Kidney (tissue), 14 donors: ENCODE data around the gene CCDC9. TPM values are rescaled to one million over a fixed set of nuclear protein-coding genes. Genes with fewer than 3 reads are reported as not detected.
A peak's percentile ranks its signal among the peaks of the same experiment; 100 is the strongest.

ENCODE experiments used
- DNase-seq, 5 donors: peaks; one replicate each; pipeline ENCODE4 v3.0.0-alpha.2; 2013 to 2020
- FAIRE-seq: peaks from 2 replicates; lab custom pipeline; 2012; peaks lifted over from hg19 to GRCh38; lab: Jason Lieb, UNC
- H3K27ac ChIP-seq, 2 donors: one replicate each; pipeline ENCODE4 v1.7.0; 2013; ENCODE audit warnings: low read depth in 2 of 2, low read length in 2 of 2, inconsistent platforms in 1 of 2
- H3K27me3 ChIP-seq: one replicate; pipeline ENCODE4 v1.7.1; 2013; ENCODE audit warnings: low read length, inconsistent platforms; ENCODE audit not compliant: control insufficient read depth, insufficient read depth
- H3K36me3 ChIP-seq, 3 donors: one replicate each; pipeline versions ENCODE4 v1.7.0 to v1.7.1; 2013; ENCODE audit warnings: low read length in 3 of 3, control low read depth in 1 of 3, inconsistent platforms in 1 of 3; ENCODE audit not compliant: insufficient read depth in 3 of 3, control insufficient read depth in 2 of 3
- H3K4me1 ChIP-seq, 3 donors: one replicate each; pipeline versions ENCODE4 v1.7.0 to v1.7.1; 2013; ENCODE audit warnings: low read length in 3 of 3, inconsistent platforms in 1 of 3, low read depth in 1 of 3; ENCODE audit not compliant: control insufficient read depth in 2 of 3, insufficient read depth in 2 of 3
- H3K4me3 ChIP-seq, 3 donors: one replicate each; pipeline versions ENCODE4 v1.7.0 to v1.8.1; 2013; ENCODE audit warnings: low read length in 3 of 3, control low read depth in 1 of 3, inconsistent platforms in 1 of 3
- H3K9ac ChIP-seq, 3 donors: one replicate each; pipeline versions ENCODE4 v1.7.0 to v1.7.1; 2013; ENCODE audit warnings: low read length in 3 of 3, control low read depth in 1 of 3, inconsistent platforms in 1 of 3
- H3K9me3 ChIP-seq, 3 donors: one replicate each; pipeline versions ENCODE4 v1.7.0 to v1.7.1; 2013; ENCODE audit warnings: low read length in 3 of 3, control low read depth in 1 of 3, inconsistent platforms in 1 of 3; ENCODE audit not compliant: control insufficient read depth in 2 of 3, insufficient read depth in 1 of 3
- intact Hi-C: fragments of 100-400 bp; cut with DNase I; formaldehyde crosslinking; loops from one replicate; pipeline ENCODE4 v1.11.1; 2022
- polyA plus RNA-seq: library from polyadenylated mRNA; stranded (reverse); fragments of 350-450 nt; fragmentation: Illumina TruSeq; extraction: RNeasy Lipid Tissue Mini Kit (QIAGEN cat#74804); gene quantifications from one replicate; pipeline ENCODE4 v1.2.3, GENCODE V29; 2014; ENCODE audit warnings: low read depth, low replicate concordance; ENCODE audit not compliant: insufficient read depth
- total RNA-seq: library from RNA; stranded (reverse); fragmentation: NEBNext Ultra II Directional; extraction: Animal tissue kit (Norgen Biotek cat#: 25700); gene quantifications from one replicate; pipeline ENCODE4 v1.2.1, GENCODE V29; 2021
- TF ChIP-seq, protein P1 (sequence below): IDR thresholded peaks from 3 replicates; pipeline ENCODE4 v1.5.1; 2012; ENCODE audit warnings: mild to moderate bottlenecking, moderate library complexity, borderline replicate concordance; ENCODE audit not compliant: insufficient read depth; ENCODE audit errors: extremely low read depth
- donor health status: control.
- donor health status: control.
- donor health status: control.
- donor health status: control.
- donor health status: control.
- donor health status: DM: yes; HTN: yes; CAD: no.
- donor health status: Normal renal cell carcinoma (clear cell type).

Gene CCDC9
- total and polyA plus RNA-seq, 2 donors from 2014 or later, result 14.0 to 49.0 TPM

- Histone ChIP-seq H3K27ac (peak overlapping the region in 1 of 2 donors; percentile 35), H3K36me3 (peaks cover 0 to 13% (median 11%) of the 10 kb centered on the region in 3 donors), H3K27me3 (no peaks in the 10 kb centered on the region), H3K9me3 (no peaks in the 10 kb centered on the region), H3K4me1 (peaks cover 0 to 5% (median 0%) of the 10 kb centered on the region in 3 donors), H3K4me3 (no peak overlapping the region), H3K9ac (peak overlapping the region in 1 of 3 donors; percentile 57)
- TF ChIP-seq, protein P1, sequence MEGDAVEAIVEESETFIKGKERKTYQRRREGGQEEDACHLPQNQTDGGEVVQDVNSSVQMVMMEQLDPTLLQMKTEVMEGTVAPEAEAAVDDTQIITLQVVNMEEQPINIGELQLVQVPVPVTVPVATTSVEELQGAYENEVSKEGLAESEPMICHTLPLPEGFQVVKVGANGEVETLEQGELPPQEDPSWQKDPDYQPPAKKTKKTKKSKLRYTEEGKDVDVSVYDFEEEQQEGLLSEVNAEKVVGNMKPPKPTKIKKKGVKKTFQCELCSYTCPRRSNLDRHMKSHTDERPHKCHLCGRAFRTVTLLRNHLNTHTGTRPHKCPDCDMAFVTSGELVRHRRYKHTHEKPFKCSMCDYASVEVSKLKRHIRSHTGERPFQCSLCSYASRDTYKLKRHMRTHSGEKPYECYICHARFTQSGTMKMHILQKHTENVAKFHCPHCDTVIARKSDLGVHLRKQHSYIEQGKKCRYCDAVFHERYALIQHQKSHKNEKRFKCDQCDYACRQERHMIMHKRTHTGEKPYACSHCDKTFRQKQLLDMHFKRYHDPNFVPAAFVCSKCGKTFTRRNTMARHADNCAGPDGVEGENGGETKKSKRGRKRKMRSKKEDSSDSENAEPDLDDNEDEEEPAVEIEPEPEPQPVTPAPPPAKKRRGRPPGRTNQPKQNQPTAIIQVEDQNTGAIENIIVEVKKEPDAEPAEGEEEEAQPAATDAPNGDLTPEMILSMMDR, result peak; percentile 90
- FAIRE-seq, result no peak
- DNase-seq, result peak in 4 of 5 donors; percentile 76 to 91 (median 83)
- intact Hi-C loops, result no loop called here
Observed at GRCh38 chr19:47210689-47211316, 45.5 kb upstream of the CCDC9 start.

- no peak overlapping the region for H3K4me3 ChIP-seq
- intact Hi-C loops, result no loop called here
- H3K27me3 ChIP-seq, result no peaks in the 10 kb centered on the region
- no peak for DNase-seq
- H3K4me1 ChIP-seq, result peaks cover 0 to 4% (median 0%) of the 10 kb centered on the region in 3 donors
- H3K27ac ChIP-seq, result no peak overlapping the region
- no peak overlapping the region for H3K9ac ChIP-seq
- no peaks in the 10 kb centered on the region for H3K9me3 ChIP-seq
- no peaks in the 10 kb centered on the region for H3K36me3 ChIP-seq
- no peak for FAIRE-seq
- TF ChIP-seq, protein P1, result no peak
Observed at GRCh38 chr19:47215581-47215980, 40.7 kb upstream of the CCDC9 start.

- Histone ChIP-seq H3K27ac (no peak overlapping the region), H3K27me3 (no peaks in the 10 kb centered on the region), H3K36me3 (no peaks in the 10 kb centered on the region), H3K4me1 (no peaks in the 10 kb centered on the region), H3K4me3 (no peak overlapping the region), H3K9ac (no peak overlapping the region), H3K9me3 (no peaks in the 10 kb centered on the region)
- no peak for DNase-seq
- TF ChIP-seq, protein P1, result no peak
- intact Hi-C loops, result no loop called here
- no peak for FAIRE-seq
Observed at GRCh38 chr19:47221080-47221841, 35.1 kb upstream of the CCDC9 start.
